H1 (cell line): ENCODE results near the gene ARHGAP32. TPM values are rescaled to one million over a fixed set of nuclear protein-coding genes. Genes with fewer than 3 reads are reported as not detected.

ENCODE experiments used
- ATF2 ChIP-seq: IDR thresholded peaks from 2 replicates; pipeline ENCODE4 v1.6.1; 2012; ENCODE audit warnings: low read length, inconsistent platforms
- polyA plus RNA-seq, 7 experiments: library from polyadenylated mRNA; depleted of rRNA in 3 of 7; stranded (reverse) in 5 of 7; unstranded in 2 of 7; fragments of >200 nt in 5 of 7; fragments of 200-250 nt in 2 of 7; gene quantifications; 1 replicate in 5 of 7; 2 replicates in 1 of 7; 4 replicates in 1 of 7; pipeline versions ENCODE4 v1.2.1 to v1.2.3, GENCODE V29; 2011 to 2013; ENCODE audit warnings: missing spikeins in 2 of 7, mixed read lengths in 2 of 7
- total RNA-seq: library from RNA; stranded (reverse); fragmentation: NEBNext Ultra II Directional; extraction: Animal tissue kit (Norgen Biotek cat#: 25700); gene quantifications from 2 replicates; pipeline ENCODE4 v1.2.1, GENCODE V29; 2021

The ARHGAP32 gene
- total and polyA plus RNA-seq, 2 of the 8 experiments (the other 6 are each of a cell fraction or from before 2014, with no cell fraction given), result 13.7 to 30.0 TPM

GRCh38 chr11:129225190-129225589 is 33.1 kb upstream of the ARHGAP32 start (continued):
- TF ChIP-seq ATF2, result no peak
- TF ChIP-seq, all 59 proteins: peak for 0
